CD4-positive, alpha-beta T cell treated with Interleukin-2 at 100 ng/mL for 4 hours (primary cell): ENCODE data around the gene NAV1.

ENCODE experiments used
- DNase-seq: peaks from one replicate; pipeline ENCODE4 v3.0.0-alpha.2; 2020; ENCODE audit warnings: low spot score

The NAV1 gene

GRCh38 chr1:201551096-201551495 is 12.2 kb downstream of the NAV1 start:
- no peak for DNase-seq

- DNase-seq, result no peak
These were observed 13.2 kb downstream of the NAV1 start for GRCh38 chr1:201551877-201552731.

GRCh38 chr1:201552941-201553351 is 14.0 kb downstream of the NAV1 start:
- no peak for DNase-seq

- DNase-seq, result no peak
These were observed 14.7 kb downstream of the NAV1 start for GRCh38 chr1:201553496-201554189.

GRCh38 chr1:201554190-201554600 is 15.3 kb downstream of the NAV1 start:
- DNase-seq, result no peak

GRCh38 chr1:201554789-201555592 is 16.1 kb downstream of the NAV1 start:
- DNase-seq, result no peak

GRCh38 chr1:201555593-201555945 is 16.6 kb downstream of the NAV1 start:
- no peak for DNase-seq

GRCh38 chr1:201556841-201557571 is 18.1 kb downstream of the NAV1 start:
- DNase-seq, result no peak

GRCh38 chr1:201557572-201557958 is 18.6 kb downstream of the NAV1 start:
- no peak for DNase-seq

- DNase-seq, result peak; percentile 54
These were observed 20.8 kb downstream of the NAV1 start for GRCh38 chr1:201559679-201560162.

GRCh38 chr1:201560328-201561194 is 21.6 kb downstream of the NAV1 start:
- DNase-seq, result no peak

GRCh38 chr1:201561195-201561564 is 22.3 kb downstream of the NAV1 start:
- no peak for DNase-seq

- no peak for DNase-seq
These were observed 22.7 kb downstream of the NAV1 start for GRCh38 chr1:201561601-201562000.

GRCh38 chr1:201562257-201562656 is 23.3 kb downstream of the NAV1 start:
- no peak for DNase-seq

- no peak for DNase-seq
These were observed 23.9 kb downstream of the NAV1 start for GRCh38 chr1:201562659-201563405.

- DNase-seq, result no peak
These were observed 24.5 kb downstream of the NAV1 start for GRCh38 chr1:201563406-201563780.

GRCh38 chr1:201563941-201564340 is 25.0 kb downstream of the NAV1 start:
- DNase-seq, result no peak

- DNase-seq, result no peak
These were observed 26.2 kb downstream of the NAV1 start for GRCh38 chr1:201565024-201565730.

GRCh38 chr1:201565771-201566528 is 27.0 kb downstream of the NAV1 start:
- no peak for DNase-seq
